Vagina (tissue), 2 donors: ENCODE data around the gene DNAJB1. TPM values are rescaled to one million over a fixed set of nuclear protein-coding genes. Genes with fewer than 3 reads are reported as not detected.
A peak's percentile ranks its signal among the peaks of the same experiment; 100 is the strongest.

Source experiments
- DNase-seq, 2 donors: peaks; one replicate each; pipeline ENCODE4 v3.0.0-alpha.2; 2017; ENCODE audit errors: extremely low spot score in 2 of 2
- H3K27ac ChIP-seq: fragments of 200-600 bp; sonication (generic); one replicate; pipeline ENCODE4 v1.5.1; 2019
- H3K27me3 ChIP-seq: fragments of 200-600 bp; sonication (generic); one replicate; pipeline ENCODE4 v1.5.1; 2019
- H3K36me3 ChIP-seq, 2 donors: fragments of 200-600 bp; sonication (generic); one replicate each; pipeline ENCODE4 v1.5.1; 2017 to 2019
- H3K4me1 ChIP-seq: fragments of 200-600 bp; sonication (generic); one replicate; pipeline ENCODE4 v1.5.1; 2019
- H3K4me3 ChIP-seq, 2 donors: fragments of 200-600 bp; sonication (generic); 1 replicate in 1 of 2; 2 replicates in 1 of 2; pipeline ENCODE4 v1.5.1; 2016 to 2019
- H3K9me3 ChIP-seq: fragments of 200-600 bp; sonication (generic); one replicate; pipeline ENCODE4 v1.5.1; 2019
- POLR2A ChIP-seq, 2 donors: fragments of 450-650 bp; IDR thresholded peaks; one replicate each; pipeline ENCODE4 v1.6.1; 2017; ENCODE audit warnings: antibody characterized with exemption in 2 of 2, mild to moderate bottlenecking in 2 of 2, moderate library complexity in 2 of 2
- POLR2AphosphoS5 ChIP-seq, 2 donors: sonication (generic); formaldehyde crosslinking; IDR thresholded peaks; one replicate each; pipeline ENCODE4 v1.9.0; 2017; ENCODE audit warnings: antibody characterized with exemption in 2 of 2, mild to moderate bottlenecking in 2 of 2, low read depth in 1 of 2; ENCODE audit not compliant: insufficient read depth in 1 of 2
- intact Hi-C: fragments of 100-400 bp; cut with DNase I; formaldehyde crosslinking; loops from one replicate; pipeline ENCODE4 v1.15.1; 2023
- total RNA-seq: library from RNA; depleted of rRNA; stranded (reverse); fragments of >200 nt; gene quantifications from one replicate; pipeline ENCODE4 v1.2.3, GENCODE V29; 2016
- TF ChIP-seq, protein P1 (sequence below), 3 experiments: fragments of 450-650 bp in 2 of 3; fragments of 200-600 bp in 1 of 3; sonication (generic) in 1 of 3; IDR thresholded peaks; one replicate each; pipeline ENCODE4 v1.5.1; 2017 to 2019; ENCODE audit warnings: antibody characterized with exemption in 3 of 3, mild to moderate bottlenecking in 2 of 3, moderate library complexity in 2 of 3

Gene DNAJB1
- total RNA-seq, 1 donor from 2014 or later: 164 TPM

- H3K27ac ChIP-seq: peak overlapping the region; percentile 100
- peaks cover 39% of the 10 kb centered on the region for H3K4me1 ChIP-seq
- no peak for DNase-seq
- peaks cover 0 to 32% of the 10 kb centered on the region in 2 donors for H3K36me3 ChIP-seq
- no peaks in the 10 kb centered on the region for H3K9me3 ChIP-seq
- intact Hi-C loops: no loop called here
- TF ChIP-seq POLR2A (IDR thresholded peaks at IDR 0.05): no peak
- peak in 1 of 2 donors; percentile 16 for TF ChIP-seq POLR2AphosphoS5 (IDR thresholded peaks at IDR 0.05; ENCODE audit: insufficient read depth in 1 of 2, low read depth in 1 of 2)
- H3K4me3 ChIP-seq: peak overlapping the region; percentile 70 to 91
- H3K27me3 ChIP-seq: no peaks in the 10 kb centered on the region
These were observed 2.1 kb downstream of the DNAJB1 start for GRCh38 chr19:14516048-14516534.

DNA sequence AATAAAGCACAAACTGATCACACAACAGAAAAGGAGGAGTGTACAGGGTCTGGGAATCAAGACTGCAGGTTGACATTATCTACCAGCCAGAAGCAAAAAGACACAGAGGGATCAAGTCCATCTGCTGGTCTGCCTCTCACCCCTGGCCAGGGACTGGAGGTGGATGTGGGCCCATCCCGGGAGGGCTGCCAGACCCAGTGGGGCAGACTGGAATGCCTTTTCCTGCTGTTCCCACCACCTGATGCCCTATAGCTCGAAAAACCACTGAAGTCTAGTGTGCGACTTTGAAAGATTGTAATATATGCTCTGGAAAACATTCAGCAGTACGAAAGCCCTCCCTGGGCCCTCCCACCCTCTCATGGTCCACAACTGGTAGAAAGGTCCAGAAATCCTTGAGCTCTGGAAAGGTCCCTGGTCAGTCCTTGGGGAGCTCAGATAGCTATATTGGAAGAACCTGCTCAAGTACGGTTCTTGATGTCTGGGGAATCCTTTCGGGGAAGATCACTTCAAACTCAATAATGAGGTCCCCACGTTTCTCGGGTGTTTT is 2.6 kb downstream of the DNAJB1 start:
- TF ChIP-seq, protein P1, sequence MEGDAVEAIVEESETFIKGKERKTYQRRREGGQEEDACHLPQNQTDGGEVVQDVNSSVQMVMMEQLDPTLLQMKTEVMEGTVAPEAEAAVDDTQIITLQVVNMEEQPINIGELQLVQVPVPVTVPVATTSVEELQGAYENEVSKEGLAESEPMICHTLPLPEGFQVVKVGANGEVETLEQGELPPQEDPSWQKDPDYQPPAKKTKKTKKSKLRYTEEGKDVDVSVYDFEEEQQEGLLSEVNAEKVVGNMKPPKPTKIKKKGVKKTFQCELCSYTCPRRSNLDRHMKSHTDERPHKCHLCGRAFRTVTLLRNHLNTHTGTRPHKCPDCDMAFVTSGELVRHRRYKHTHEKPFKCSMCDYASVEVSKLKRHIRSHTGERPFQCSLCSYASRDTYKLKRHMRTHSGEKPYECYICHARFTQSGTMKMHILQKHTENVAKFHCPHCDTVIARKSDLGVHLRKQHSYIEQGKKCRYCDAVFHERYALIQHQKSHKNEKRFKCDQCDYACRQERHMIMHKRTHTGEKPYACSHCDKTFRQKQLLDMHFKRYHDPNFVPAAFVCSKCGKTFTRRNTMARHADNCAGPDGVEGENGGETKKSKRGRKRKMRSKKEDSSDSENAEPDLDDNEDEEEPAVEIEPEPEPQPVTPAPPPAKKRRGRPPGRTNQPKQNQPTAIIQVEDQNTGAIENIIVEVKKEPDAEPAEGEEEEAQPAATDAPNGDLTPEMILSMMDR (IDR thresholded peaks at IDR 0.05): no peak
- peak in 1 of 2 donors; percentile 25 for TF ChIP-seq POLR2AphosphoS5 (IDR thresholded peaks at IDR 0.05; ENCODE audit: insufficient read depth in 1 of 2, low read depth in 1 of 2)
- intact Hi-C loops: no loop called here
- DNase-seq: no peak
- peak overlapping the region; percentile 70 to 91 for H3K4me3 ChIP-seq
- peaks cover 0 to 32% of the 10 kb centered on the region in 2 donors for H3K36me3 ChIP-seq
- no peaks in the 10 kb centered on the region for H3K27me3 ChIP-seq
- peak overlapping the region; percentile 100 for H3K27ac ChIP-seq
- H3K4me1 ChIP-seq: peaks cover 39% of the 10 kb centered on the region
- H3K9me3 ChIP-seq: no peaks in the 10 kb centered on the region

DNA sequence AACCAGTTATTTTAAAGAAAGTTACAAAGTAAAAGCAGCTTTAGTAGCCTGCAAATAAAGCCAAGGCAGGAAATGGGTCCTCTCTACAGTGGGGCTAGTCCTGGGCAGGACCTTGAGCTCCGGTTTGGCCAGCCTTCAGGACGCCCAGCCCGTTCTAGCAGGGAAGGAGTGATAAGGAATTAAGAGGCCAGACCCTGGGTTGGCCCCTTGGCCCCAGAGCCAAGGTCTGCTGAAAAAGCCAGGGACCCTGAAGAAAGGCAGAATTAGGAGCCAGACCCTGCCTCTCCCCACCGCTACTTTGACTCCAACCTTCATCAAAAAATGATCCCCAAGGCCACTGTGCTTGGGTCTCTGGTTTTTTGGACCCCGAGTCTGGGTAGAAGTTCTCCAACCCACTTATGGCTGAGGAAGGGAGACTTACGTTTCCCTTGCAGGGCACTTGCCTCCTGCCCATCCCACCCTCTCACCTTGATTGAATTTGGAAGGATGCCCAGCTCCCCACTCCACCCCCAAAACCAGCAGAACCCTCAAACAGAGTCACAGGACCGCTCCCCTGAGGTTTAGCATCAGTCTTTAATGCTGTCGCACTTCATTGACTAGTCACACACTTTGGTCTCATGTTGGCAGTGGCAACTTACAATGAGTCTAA is 3.9 kb downstream of the DNAJB1 start:
- H3K4me3 ChIP-seq: no peak overlapping the region
- intact Hi-C loops: no loop called here

GRCh38 chr19:14512406-14512961 is 5.7 kb downstream of the DNAJB1 start:
- intact Hi-C loops: no loop called here
- H3K36me3 ChIP-seq: peaks cover 0 to 32% of the 10 kb centered on the region in 2 donors
- TF ChIP-seq, protein P1 (IDR thresholded peaks at IDR 0.05): no peak
- no peak for TF ChIP-seq POLR2AphosphoS5 (IDR thresholded peaks at IDR 0.05; ENCODE audit: insufficient read depth in 1 of 2, low read depth in 1 of 2)
- TF ChIP-seq POLR2A (IDR thresholded peaks at IDR 0.05): no peak
- H3K9me3 ChIP-seq: no peaks in the 10 kb centered on the region
- no peak overlapping the region for H3K4me3 ChIP-seq
- H3K27me3 ChIP-seq: no peaks in the 10 kb centered on the region
- H3K4me1 ChIP-seq: peaks cover 28% of the 10 kb centered on the region
- peak overlapping the region; percentile 100 for H3K27ac ChIP-seq
- no peak for DNase-seq

More for the DNA sequence above, 3.9 kb downstream of the DNAJB1 start:
- Histone ChIP-seq H3K27ac (peak overlapping the region; percentile 100), H3K36me3 (peaks cover 0 to 32% of the 10 kb centered on the region in 2 donors), H3K4me1 (peaks cover 35% of the 10 kb centered on the region), H3K27me3 (no peaks in the 10 kb centered on the region), H3K9me3 (no peaks in the 10 kb centered on the region)
- DNase-seq: no peak
- TF ChIP-seq POLR2AphosphoS5 (IDR thresholded peaks at IDR 0.05; ENCODE audit: insufficient read depth in 1 of 2, low read depth in 1 of 2) (no peak), POLR2A (IDR thresholded peaks at IDR 0.05) (no peak)
- TF ChIP-seq, protein P1 (IDR thresholded peaks at IDR 0.05): no peak

GRCh38 chr19:14511229-14511593 is 7.0 kb downstream of the DNAJB1 start:
- H3K27me3 ChIP-seq: no peaks in the 10 kb centered on the region
- no peak for TF ChIP-seq POLR2AphosphoS5 (IDR thresholded peaks at IDR 0.05; ENCODE audit: insufficient read depth in 1 of 2, low read depth in 1 of 2)
- no peak for TF ChIP-seq POLR2A (IDR thresholded peaks at IDR 0.05)
- TF ChIP-seq, protein P1 (IDR thresholded peaks at IDR 0.05): no peak
- peak overlapping the region; percentile 86 for H3K27ac ChIP-seq
- H3K36me3 ChIP-seq: peaks cover 0 to 27% of the 10 kb centered on the region in 2 donors
- DNase-seq: no peak
- H3K9me3 ChIP-seq: no peaks in the 10 kb centered on the region
- H3K4me1 ChIP-seq: peaks cover 18% of the 10 kb centered on the region
- no peak overlapping the region for H3K4me3 ChIP-seq
- intact Hi-C loops: no loop called here
